Mesendoderm (in vitro differentiated cells): Measurements from ENCODE around the gene DLD.
"Not testable (repeated sequence)": the region's sequence is repeated elsewhere in the genome, so short reads cannot be mapped to it uniquely, and the experiment has no call there.

Source experiments
- DNase-seq: peaks from one replicate; pipeline ENCODE4 v3.0.0; 2013
- H2AK5ac ChIP-seq: 2 replicates; pipeline ENCODE4 v1.6.1; 2013; ENCODE audit warnings: low read length, inconsistent platforms
- H2BK120ac ChIP-seq: 2 replicates; pipeline ENCODE4 v1.6.1; 2013; ENCODE audit warnings: low read depth, mild to moderate bottlenecking, low read length, moderate library complexity, mixed read lengths
- H2BK15ac ChIP-seq: replicated peaks from 2 replicates; pipeline ENCODE4 v1.6.1; 2013; ENCODE audit warnings: low read depth, mild to moderate bottlenecking, moderate library complexity
- H2BK5ac ChIP-seq: 2 replicates; pipeline ENCODE4 v1.6.1; 2013; ENCODE audit warnings: low read length, inconsistent platforms
- H3K18ac ChIP-seq: 2 replicates; pipeline ENCODE4 v1.6.1; 2013; ENCODE audit warnings: mild to moderate bottlenecking, low read length, mixed read lengths
- H3K23ac ChIP-seq: one replicate; pipeline ENCODE4 v1.6.1; 2013; ENCODE audit warnings: low read length
- H3K27ac ChIP-seq: 2 replicates; pipeline ENCODE4 v1.5.1; 2013; ENCODE audit warnings: low read depth, mild to moderate bottlenecking, inconsistent platforms, low read length, moderate library complexity
- H3K27me3 ChIP-seq: 2 replicates; pipeline ENCODE4 v1.6.1; 2013; ENCODE audit warnings: low read length, control low read depth, mild to moderate bottlenecking, inconsistent platforms; ENCODE audit not compliant: insufficient read depth, poor library complexity
- H3K36me3 ChIP-seq: 2 replicates; pipeline ENCODE4 v1.6.1; 2013; ENCODE audit warnings: low read length, inconsistent platforms; ENCODE audit not compliant: control insufficient read depth, insufficient read depth
- H3K4ac ChIP-seq: one replicate; pipeline ENCODE4 v1.6.1; 2013; ENCODE audit warnings: low read depth, mild to moderate bottlenecking, low read length, moderate library complexity
- H3K4me1 ChIP-seq: 2 replicates; pipeline ENCODE4 v1.6.1; 2013; ENCODE audit warnings: low read depth, low read length, inconsistent platforms; ENCODE audit not compliant: control insufficient read depth
- H3K4me2 ChIP-seq: 2 replicates; pipeline ENCODE4 v1.6.1; 2013; ENCODE audit warnings: low read length
- H3K4me3 ChIP-seq: 2 replicates; pipeline ENCODE4 v1.5.1; 2013; ENCODE audit warnings: mild to moderate bottlenecking, low read length
- H3K56ac ChIP-seq: one replicate; pipeline ENCODE4 v1.6.1; 2013; ENCODE audit warnings: low read length
- H3K79me1 ChIP-seq: 2 replicates; pipeline ENCODE4 v1.6.1; 2013; ENCODE audit warnings: low read length, inconsistent platforms
- H3K79me2 ChIP-seq: 2 replicates; pipeline ENCODE4 v1.6.1; 2013; ENCODE audit warnings: mild to moderate bottlenecking, low read length; ENCODE audit not compliant: control insufficient read depth, insufficient read depth
- H3K9ac ChIP-seq: 2 replicates; pipeline ENCODE4 v1.6.1; 2013; ENCODE audit warnings: low read length, inconsistent platforms
- H4K5ac ChIP-seq: one replicate; pipeline ENCODE4 v1.6.1; 2013; ENCODE audit warnings: low read length
- H4K8ac ChIP-seq: one replicate; pipeline ENCODE4 v1.6.1; 2013; ENCODE audit warnings: low read depth, mild to moderate bottlenecking, control low read depth, low read length, moderate library complexity
- WGBS: extraction: QIAGEN DNeasy Blood & Tissue Kit; methylation state at CpG from one replicate; pipeline ENCODE4 v1.1.7; 2013; ENCODE audit warnings: low lambda C conversion rate, missing lambda C conversion rate; ENCODE audit not compliant: insufficient coverage; ENCODE audit errors: extremely low coverage; 5-methylcytosine and 5-hydroxymethylcytosine counted together

The DLD gene

GRCh38 chr7:107884066-107884818 is 6.7 kb upstream of the DLD start:
- H3K9ac ChIP-seq, result no peak overlapping the region
- no peak overlapping the region for H3K4ac ChIP-seq
- no peaks in the 10 kb centered on the region for H3K27me3 ChIP-seq
- no peak overlapping the region for H3K18ac ChIP-seq
- H3K27ac ChIP-seq, result no peak overlapping the region
- no CpG with 5 or more reads among the region's 6 CpGs for WGBS
- no peak overlapping the region for H3K23ac ChIP-seq
- H4K5ac ChIP-seq, result no peak overlapping the region
- no peaks in the 10 kb centered on the region for H3K36me3 ChIP-seq
- no peak overlapping the region for H2AK5ac ChIP-seq
- H3K4me2 ChIP-seq, result no peak overlapping the region
- H3K79me1 ChIP-seq, result no peaks in the 10 kb centered on the region
- no peak for DNase-seq
- H2BK120ac ChIP-seq, result no peak overlapping the region
- H3K79me2 ChIP-seq, result no peaks in the 10 kb centered on the region
- H2BK5ac ChIP-seq, result no peak overlapping the region
- H3K4me3 ChIP-seq, result no peak overlapping the region
- no peak overlapping the region for H2BK15ac ChIP-seq
- H3K4me1 ChIP-seq, result no peaks in the 10 kb centered on the region
- no peak overlapping the region for H4K8ac ChIP-seq
- H3K56ac ChIP-seq, result no peak overlapping the region

- not testable (repeated sequence) for H3K18ac ChIP-seq, H3K36me3 ChIP-seq, H3K27ac ChIP-seq, H3K79me1 ChIP-seq, H2BK5ac ChIP-seq, DNase-seq, H3K23ac ChIP-seq, H2AK5ac ChIP-seq, H3K4ac ChIP-seq, H3K4me1 ChIP-seq, H3K4me2 ChIP-seq, H3K27me3 ChIP-seq, H3K4me3 ChIP-seq, H2BK15ac ChIP-seq, H4K5ac ChIP-seq, H4K8ac ChIP-seq, H2BK120ac ChIP-seq, H3K79me2 ChIP-seq, H3K56ac ChIP-seq, H3K9ac ChIP-seq
- WGBS, result no CpG with 5 or more reads among the region's 22 CpGs
Observed at GRCh38 chr7:107887827-107888226, 3.2 kb upstream of the DLD start.

DNA sequence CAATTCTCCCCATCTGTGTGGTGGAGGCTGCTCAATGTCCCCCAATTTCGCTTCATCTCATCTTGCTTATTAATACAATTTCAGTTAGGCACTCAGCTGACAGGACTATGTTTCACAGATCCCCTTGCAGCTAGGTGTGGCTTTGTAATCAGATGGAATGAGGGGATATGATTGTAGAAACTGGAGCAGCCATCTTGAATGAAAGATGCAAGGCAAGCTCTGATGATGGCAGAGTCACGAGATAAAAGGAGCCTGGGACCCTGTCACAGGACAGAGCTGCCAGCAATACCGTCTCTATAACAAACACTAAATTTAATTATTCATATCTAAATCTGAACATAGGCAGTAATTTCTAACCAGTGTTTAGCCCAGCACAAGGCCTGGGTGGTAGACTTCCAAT is 991 bp upstream of the DLD start:
- Histone ChIP-seq H4K8ac (no peak overlapping the region), H3K9ac (no peak overlapping the region), H3K27me3 (no peaks in the 10 kb centered on the region), H3K23ac (no peak overlapping the region), H4K5ac (no peak overlapping the region), H3K79me2 (peaks cover 10% of the 10 kb centered on the region), H2AK5ac (no peak overlapping the region), H3K36me3 (no peaks in the 10 kb centered on the region), H3K4ac (no peak overlapping the region), H3K27ac (no peak overlapping the region), H3K18ac (no peak overlapping the region), H3K4me2 (no peak overlapping the region), H2BK15ac (no peak overlapping the region), H2BK5ac (no peak overlapping the region), H2BK120ac (no peak overlapping the region), H3K56ac (no peak overlapping the region), H3K4me3 (no peak overlapping the region), H3K4me1 (peaks cover 5% of the 10 kb centered on the region), H3K79me1 (peaks cover 12% of the 10 kb centered on the region)
- WGBS, result no CpG with 5 or more reads among the region's 3 CpGs
- no peak for DNase-seq

DNA sequence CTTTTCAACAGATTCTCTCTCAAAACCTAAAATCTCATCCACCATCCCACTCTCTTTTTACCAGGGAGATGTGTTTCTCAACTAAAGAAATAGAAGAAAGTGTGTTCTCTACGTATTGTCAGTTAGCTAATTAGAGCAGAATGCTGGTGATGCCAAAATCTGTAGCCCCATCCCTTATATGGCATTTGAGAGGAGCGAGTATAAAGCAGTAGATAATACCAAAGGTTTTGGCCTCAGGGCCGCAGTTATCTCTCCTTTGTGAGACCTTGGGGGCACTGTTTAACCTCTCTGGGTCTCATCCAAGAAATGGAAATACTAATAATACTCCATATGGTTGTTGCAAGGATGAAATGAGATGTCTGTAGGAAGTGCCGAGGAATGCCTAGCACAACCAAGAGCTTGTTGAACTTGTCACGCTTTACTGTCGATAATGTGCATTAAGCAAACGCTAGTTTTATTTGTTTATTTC is 456 bp upstream of the DLD start:
- H4K5ac ChIP-seq, result no peak overlapping the region
- H3K79me2 ChIP-seq, result peaks cover 10% of the 10 kb centered on the region
- H3K23ac ChIP-seq, result no peak overlapping the region
- no peak overlapping the region for H2BK15ac ChIP-seq
- peak overlapping the region; percentile 61 for H3K4me2 ChIP-seq
- H3K36me3 ChIP-seq, result no peaks in the 10 kb centered on the region
- peak overlapping the region; percentile 15 for H3K4me3 ChIP-seq
- H3K79me1 ChIP-seq, result peaks cover 14% of the 10 kb centered on the region
- H3K27me3 ChIP-seq, result no peaks in the 10 kb centered on the region
- peak overlapping the region; percentile 91 for H4K8ac ChIP-seq
- H3K4me1 ChIP-seq, result peaks cover 5% of the 10 kb centered on the region
- peak overlapping the region; percentile 44 for H3K9ac ChIP-seq
- no peak overlapping the region for H2BK120ac ChIP-seq
- H2BK5ac ChIP-seq, result no peak overlapping the region
- no peak overlapping the region for H3K4ac ChIP-seq
- no peak overlapping the region for H3K27ac ChIP-seq
- H3K56ac ChIP-seq, result peak overlapping the region; percentile 73
- no peak overlapping the region for H3K18ac ChIP-seq
- DNase-seq, result no peak
- H2AK5ac ChIP-seq, result no peak overlapping the region
- WGBS, result no CpG with 5 or more reads among the region's 7 CpGs

DNA sequence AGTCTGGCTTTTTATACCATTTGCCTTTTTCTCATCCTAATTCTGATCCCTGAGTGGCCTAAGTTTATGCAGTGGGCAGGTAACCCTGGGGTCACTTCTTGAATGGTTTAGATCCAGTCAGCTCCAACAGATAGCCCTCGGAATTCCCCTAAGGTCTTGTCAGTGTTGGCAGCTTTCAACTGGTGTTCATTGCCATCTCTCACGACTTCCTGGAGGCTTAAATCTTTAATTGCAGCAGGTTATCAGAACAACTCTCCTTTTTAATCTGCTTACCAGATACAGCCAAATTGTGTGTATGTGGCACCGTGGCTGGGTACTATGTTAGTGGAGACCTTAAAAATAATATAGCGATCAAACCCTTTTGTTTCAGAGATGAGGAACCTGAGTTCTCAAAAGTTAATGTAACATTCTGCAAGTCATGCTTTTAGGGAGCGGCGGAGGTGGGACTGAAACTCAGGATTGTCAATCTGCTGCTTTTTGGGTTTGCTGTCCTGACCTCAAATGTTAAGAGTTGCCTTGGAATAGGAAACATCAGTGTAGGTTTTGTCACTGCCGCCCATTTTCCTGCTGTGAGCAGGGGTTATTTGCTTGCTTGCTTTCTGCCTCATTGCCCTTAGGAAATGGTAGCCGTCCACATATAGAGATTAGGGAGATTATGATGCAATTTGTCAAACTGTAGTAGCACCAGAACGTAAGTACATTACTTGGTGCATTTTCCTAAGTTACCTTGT is 818 bp downstream of the DLD start:
- peak overlapping the region; percentile 85 for H3K27ac ChIP-seq
- H3K79me1 ChIP-seq, result peaks cover 19% of the 10 kb centered on the region
- no peak overlapping the region for H2BK5ac ChIP-seq
- H3K4ac ChIP-seq, result no peak overlapping the region
- no peak overlapping the region for H4K8ac ChIP-seq
- peak overlapping the region; percentile 71 for H3K18ac ChIP-seq
- peaks cover 14% of the 10 kb centered on the region for H3K79me2 ChIP-seq
- H2AK5ac ChIP-seq, result no peak overlapping the region
- peak overlapping the region; percentile 99 for H3K56ac ChIP-seq
- H3K23ac ChIP-seq, result no peak overlapping the region
- no peak overlapping the region for H2BK120ac ChIP-seq
- no peak overlapping the region for H4K5ac ChIP-seq
- H3K4me2 ChIP-seq, result peak overlapping the region; percentile 97
- peak overlapping the region; percentile 92 for H3K9ac ChIP-seq
- H3K4me3 ChIP-seq, result peak overlapping the region; percentile 97
- no peak overlapping the region for H2BK15ac ChIP-seq
- WGBS, result no CpG with 5 or more reads among the region's 9 CpGs
- H3K36me3 ChIP-seq, result peaks cover 2% of the 10 kb centered on the region
- peaks cover 5% of the 10 kb centered on the region for H3K4me1 ChIP-seq
- DNase-seq, result peak; percentile 7
- no peaks in the 10 kb centered on the region for H3K27me3 ChIP-seq
